Effector memory CD8-positive, alpha-beta T cell (primary cell): ENCODE measurements around the gene PPP3R1.

ENCODE experiments used
- ATAC-seq: fragments of 150-1000 bp; cut with Tn5 transposase; replicated peaks from 2 replicates; pipeline ENCODE4 v1.10.0; 2021; ENCODE audit warnings: mild to moderate bottlenecking, moderate library complexity
- DNase-seq, 3 experiments: peaks; one replicate each; pipeline ENCODE4 v3.0.0; 2021
- H3K27ac Mint-ChIP-seq, 2 donors: one replicate each; pipeline ENCODE4 v1.8.0; 2022; ENCODE audit warnings: mild to moderate bottlenecking in 2 of 2, mixed read lengths in 2 of 2, moderate library complexity in 2 of 2
- H3K27me3 Mint-ChIP-seq, 2 donors: one replicate each; pipeline ENCODE4 v1.8.0; 2022; ENCODE audit warnings: mixed read lengths in 2 of 2
- H3K36me3 Mint-ChIP-seq: one replicate; pipeline ENCODE4 v1.8.0; 2022; ENCODE audit warnings: mild to moderate bottlenecking, moderate library complexity, mixed read lengths; ENCODE audit not compliant: insufficient read depth
- H3K4me1 Mint-ChIP-seq, 2 donors: one replicate each; pipeline ENCODE4 v1.8.0; 2022; ENCODE audit warnings: low read depth in 2 of 2, mixed read lengths in 2 of 2
- H3K4me3 Mint-ChIP-seq, 2 donors: one replicate each; pipeline ENCODE4 v1.8.0; 2022; ENCODE audit warnings: mild to moderate bottlenecking in 2 of 2, mixed read lengths in 2 of 2, moderate library complexity in 2 of 2
- H3K9me3 Mint-ChIP-seq, 2 donors: one replicate each; pipeline ENCODE4 v1.8.0; 2022; ENCODE audit warnings: mixed read lengths in 2 of 2

The PPP3R1 gene

GRCh38 chr2:68280796-68281195 lies 28.5 kb upstream of the PPP3R1 start:
- H3K4me3 Mint-ChIP-seq, result no peak overlapping the region
- ATAC-seq (no peak), DNase-seq (no peak)
- H3K9me3 Mint-ChIP-seq, result no peaks in the 10 kb centered on the region
- no peaks in the 10 kb centered on the region for H3K36me3 Mint-ChIP-seq
- H3K27me3 Mint-ChIP-seq, result peaks cover 23 to 36% of the 10 kb centered on the region in 2 donors
- H3K4me1 Mint-ChIP-seq, result peaks cover 0 to 3% of the 10 kb centered on the region in 2 donors
- no peak overlapping the region for H3K27ac Mint-ChIP-seq

- peaks cover 0 to 3% of the 10 kb centered on the region in 2 donors for H3K4me1 Mint-ChIP-seq
- no peaks in the 10 kb centered on the region for H3K9me3 Mint-ChIP-seq
- no peak overlapping the region for H3K4me3 Mint-ChIP-seq
- ATAC-seq (no peak), DNase-seq (no peak)
- no peak overlapping the region for H3K27ac Mint-ChIP-seq
- no peaks in the 10 kb centered on the region for H3K36me3 Mint-ChIP-seq
- H3K27me3 Mint-ChIP-seq, result peaks cover 26 to 39% of the 10 kb centered on the region in 2 donors
Observed at GRCh38 chr2:68280348-68280747, 28.0 kb upstream of the PPP3R1 start.

DNA sequence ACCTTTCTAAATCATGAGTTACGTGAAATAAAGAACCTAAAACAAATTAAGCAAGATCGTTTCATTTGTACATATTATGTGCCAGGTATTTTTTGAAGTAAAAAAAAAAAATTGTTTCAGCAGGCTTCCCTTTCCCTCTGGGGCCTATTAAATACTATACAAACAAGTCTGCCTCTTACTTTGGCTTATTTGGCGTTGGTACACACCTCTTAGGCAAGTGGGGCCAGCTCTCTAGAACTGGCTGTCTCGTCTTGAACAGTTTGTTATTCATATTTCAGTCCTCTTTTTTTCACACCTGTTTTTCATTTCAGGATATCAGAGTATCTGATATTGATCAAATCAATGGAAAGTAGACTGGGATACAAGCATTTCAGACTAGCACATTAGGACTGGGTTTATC lies 27.4 kb upstream of the PPP3R1 start:
- Mint-ChIP-seq H3K27ac (no peak overlapping the region), H3K4me1 (peaks cover 0 to 3% of the 10 kb centered on the region in 2 donors), H3K9me3 (no peaks in the 10 kb centered on the region), H3K36me3 (no peaks in the 10 kb centered on the region), H3K27me3 (peaks cover 26 to 39% of the 10 kb centered on the region in 2 donors), H3K4me3 (no peak overlapping the region)
- DNase-seq, result no peak
- no peak for ATAC-seq

GRCh38 chr2:68278169-68278568 lies 25.8 kb upstream of the PPP3R1 start:
- Mint-ChIP-seq H3K4me1 (peaks cover 0 to 3% of the 10 kb centered on the region in 2 donors), H3K4me3 (no peak overlapping the region), H3K27me3 (peaks cover 19 to 39% of the 10 kb centered on the region in 2 donors), H3K36me3 (no peaks in the 10 kb centered on the region), H3K27ac (no peak overlapping the region), H3K9me3 (no peaks in the 10 kb centered on the region)
- DNase-seq (no peak), ATAC-seq (no peak)

- DNase-seq, result no peak
- Mint-ChIP-seq H3K36me3 (no peaks in the 10 kb centered on the region), H3K4me3 (no peak overlapping the region), H3K27me3 (peaks cover 13 to 30% of the 10 kb centered on the region in 2 donors), H3K4me1 (no peaks in the 10 kb centered on the region), H3K9me3 (no peaks in the 10 kb centered on the region), H3K27ac (no peak overlapping the region)
- ATAC-seq, result no peak
Observed at GRCh38 chr2:68274022-68274421, 21.7 kb upstream of the PPP3R1 start.

GRCh38 chr2:68272246-68272994 lies 20.1 kb upstream of the PPP3R1 start:
- no peaks in the 10 kb centered on the region for H3K4me1 Mint-ChIP-seq
- no peaks in the 10 kb centered on the region for H3K9me3 Mint-ChIP-seq
- peaks cover 11 to 27% of the 10 kb centered on the region in 2 donors for H3K27me3 Mint-ChIP-seq
- no peak overlapping the region for H3K27ac Mint-ChIP-seq
- no peak overlapping the region for H3K4me3 Mint-ChIP-seq
- DNase-seq, result no peak
- ATAC-seq, result no peak
- H3K36me3 Mint-ChIP-seq, result no peaks in the 10 kb centered on the region

- Mint-ChIP-seq H3K36me3 (no peaks in the 10 kb centered on the region), H3K4me3 (no peak overlapping the region), H3K27ac (no peak overlapping the region), H3K9me3 (no peaks in the 10 kb centered on the region), H3K27me3 (peaks cover 8 to 18% of the 10 kb centered on the region in 2 donors), H3K4me1 (no peaks in the 10 kb centered on the region)
- DNase-seq, result no peak
- no peak for ATAC-seq
Observed at GRCh38 chr2:68266655-68267054, 14.3 kb upstream of the PPP3R1 start.

DNA sequence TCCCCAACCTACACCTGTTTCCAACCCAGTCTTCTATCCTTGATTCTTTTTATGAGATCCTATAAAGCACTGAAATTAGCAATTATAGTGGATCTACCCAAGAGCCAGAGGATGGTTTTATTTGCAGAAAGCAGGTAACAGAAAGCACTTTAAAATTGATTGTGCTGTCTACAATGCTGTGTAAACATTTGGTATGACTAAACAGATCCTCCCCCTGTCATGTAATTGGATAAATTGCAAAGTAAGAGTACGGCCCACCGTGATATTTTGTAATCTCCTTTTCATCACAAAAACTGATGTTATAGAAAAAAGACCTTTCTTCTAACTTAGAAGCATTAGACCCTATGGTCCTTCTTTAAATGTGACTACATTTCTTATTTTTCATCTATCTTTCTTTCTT lies 11.3 kb upstream of the PPP3R1 start:
- no peaks in the 10 kb centered on the region for H3K9me3 Mint-ChIP-seq
- no peak overlapping the region for H3K27ac Mint-ChIP-seq
- no peaks in the 10 kb centered on the region for H3K36me3 Mint-ChIP-seq
- H3K27me3 Mint-ChIP-seq, result peaks cover 8 to 18% of the 10 kb centered on the region in 2 donors
- no peaks in the 10 kb centered on the region for H3K4me1 Mint-ChIP-seq
- DNase-seq (no peak), ATAC-seq (no peak)
- H3K4me3 Mint-ChIP-seq, result no peak overlapping the region

GRCh38 chr2:68258851-68259250 lies 6.5 kb upstream of the PPP3R1 start:
- peaks cover 1 to 14% of the 10 kb centered on the region in 2 donors for H3K4me1 Mint-ChIP-seq
- H3K27me3 Mint-ChIP-seq, result no peaks in the 10 kb centered on the region
- no peaks in the 10 kb centered on the region for H3K36me3 Mint-ChIP-seq
- H3K27ac Mint-ChIP-seq, result no peak overlapping the region
- no peak for ATAC-seq
- H3K4me3 Mint-ChIP-seq, result no peak overlapping the region
- DNase-seq, result no peak
- no peaks in the 10 kb centered on the region for H3K9me3 Mint-ChIP-seq

DNA sequence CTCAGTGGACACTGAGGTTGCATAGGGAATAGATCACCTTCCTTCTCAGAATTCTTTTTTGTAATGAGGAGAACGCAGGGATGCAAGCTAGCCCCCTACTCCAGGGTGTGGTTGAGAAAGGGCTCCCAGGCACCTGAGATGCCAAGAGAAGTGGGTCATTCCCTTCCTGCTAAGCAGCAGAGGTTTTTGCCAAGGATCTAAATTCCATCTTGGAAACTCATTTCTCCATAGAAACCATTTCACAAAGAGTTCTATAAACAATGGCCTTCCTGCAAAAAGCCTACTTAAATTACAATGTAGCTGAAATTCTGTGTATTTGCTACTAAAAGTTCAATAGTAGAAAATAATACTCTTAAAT lies 3.7 kb upstream of the PPP3R1 start:
- Mint-ChIP-seq H3K36me3 (peaks cover 24% of the 10 kb centered on the region), H3K27ac (no peak overlapping the region), H3K9me3 (no peaks in the 10 kb centered on the region), H3K4me3 (no peak overlapping the region), H3K27me3 (no peaks in the 10 kb centered on the region), H3K4me1 (peaks cover 6 to 24% of the 10 kb centered on the region in 2 donors)
- ATAC-seq (no peak), DNase-seq (no peak)

- H3K4me3 Mint-ChIP-seq, result peak overlapping the region in 1 of 2 donors; percentile 98
- ATAC-seq, result no peak
- peaks cover 35% of the 10 kb centered on the region for H3K36me3 Mint-ChIP-seq
- peaks cover 17 to 37% of the 10 kb centered on the region in 2 donors for H3K4me1 Mint-ChIP-seq
- H3K27ac Mint-ChIP-seq, result peak overlapping the region in 1 of 2 donors; percentile 99
- H3K9me3 Mint-ChIP-seq, result no peaks in the 10 kb centered on the region
- peak in 2 of 3 experiments; percentile 17 to 34 for DNase-seq
- no peaks in the 10 kb centered on the region for H3K27me3 Mint-ChIP-seq
Observed at GRCh38 chr2:68253219-68254068, 1.1 kb upstream of the PPP3R1 start.

GRCh38 chr2:68251855-68252399 lies 405 bp downstream of the PPP3R1 start:
- Mint-ChIP-seq H3K36me3 (peaks cover 35% of the 10 kb centered on the region), H3K4me3 (peak overlapping the region in 1 of 2 donors; percentile 98), H3K4me1 (peaks cover 17 to 36% of the 10 kb centered on the region in 2 donors), H3K9me3 (no peaks in the 10 kb centered on the region), H3K27ac (peak overlapping the region in 1 of 2 donors; percentile 99), H3K27me3 (no peaks in the 10 kb centered on the region)
- ATAC-seq, result peak; percentile 6
- peak; percentile 32 to 44 (median 35) for DNase-seq

DNA sequence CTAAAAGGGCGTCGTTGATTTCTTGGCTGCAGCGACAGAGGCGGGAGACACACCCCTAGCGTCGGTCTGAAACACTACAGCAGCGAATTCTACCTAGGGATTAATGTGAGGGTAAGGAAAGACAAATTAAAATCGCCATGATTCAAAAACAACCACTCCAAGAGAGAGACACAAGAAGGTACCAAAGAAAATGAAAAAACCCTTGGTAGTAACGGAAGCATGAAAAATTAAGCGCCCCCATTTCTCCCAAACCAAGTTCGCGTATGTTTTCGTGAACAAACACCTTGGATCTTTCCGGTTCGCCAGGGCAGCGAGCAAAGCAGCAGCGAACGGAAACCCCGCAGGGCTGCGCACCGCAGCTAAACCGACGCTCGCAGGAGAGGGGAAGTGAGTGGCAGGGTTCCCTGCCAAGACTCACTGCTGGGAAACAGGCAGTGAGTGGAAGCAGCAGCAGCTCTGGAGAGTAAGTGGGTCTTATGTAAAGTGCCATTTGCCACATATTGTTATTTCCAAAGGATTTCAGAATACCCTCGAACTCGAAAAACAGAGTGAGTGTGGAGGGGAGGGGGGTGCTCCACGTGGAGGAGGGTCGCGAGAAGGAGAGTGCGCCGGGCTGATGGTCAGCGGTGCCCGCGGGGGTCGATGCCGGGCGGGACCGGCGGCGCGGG lies 1.0 kb downstream of the PPP3R1 start:
- H3K9me3 Mint-ChIP-seq, result no peaks in the 10 kb centered on the region
- peak overlapping the region in 1 of 2 donors; percentile 99 for H3K27ac Mint-ChIP-seq
- H3K4me1 Mint-ChIP-seq, result peaks cover 17 to 33% of the 10 kb centered on the region in 2 donors
- DNase-seq (peak; percentile 70 to 72 (median 72)), ATAC-seq (peak; percentile 59)
- peak overlapping the region in 1 of 2 donors; percentile 98 for H3K4me3 Mint-ChIP-seq
- H3K27me3 Mint-ChIP-seq, result no peaks in the 10 kb centered on the region
- H3K36me3 Mint-ChIP-seq, result peaks cover 35% of the 10 kb centered on the region
